Keratinocyte (primary cell): ENCODE results near the gene CRYGD. TPM values are rescaled to one million over a fixed set of nuclear protein-coding genes. Genes with fewer than 3 reads are reported as not detected.
"Not testable (repeated sequence)": the region's sequence is repeated elsewhere in the genome, so short reads cannot be mapped to it uniquely, and the experiment has no call there.

Experiments used
- DNase-seq: peaks from one replicate; pipeline ENCODE4 v3.0.0-alpha.2; 2011; ENCODE audit warnings: low read depth, missing footprints, low spot score
- FAIRE-seq: peaks from 2 replicates; lab custom pipeline; 2011; peaks lifted over from hg19 to GRCh38; lab: Jason Lieb, UNC
- H2AFZ ChIP-seq: 2 replicates; pipeline ENCODE4 v1.6.0; 2012; ENCODE audit warnings: low read length, control low read depth, inconsistent platforms; ENCODE audit not compliant: control insufficient read depth
- H3K27ac ChIP-seq: 2 replicates; pipeline ENCODE4 v1.5.1; 2011; ENCODE audit warnings: low read length; ENCODE audit not compliant: control insufficient read depth, insufficient read depth
- H3K27me3 ChIP-seq: 3 replicates; pipeline ENCODE4 v1.6.0; 2011; ENCODE audit warnings: low read length; ENCODE audit not compliant: control insufficient read depth, insufficient read depth; ENCODE audit errors: extremely low read depth
- H3K36me3 ChIP-seq, 2 experiments: 2 replicates in 1 of 2; 3 replicates in 1 of 2; pipeline ENCODE4 v1.5.1; 2011; ENCODE audit warnings: low read length in 2 of 2, mild to moderate bottlenecking in 1 of 2; ENCODE audit not compliant: control insufficient read depth in 2 of 2, insufficient read depth in 2 of 2; ENCODE audit errors: extremely low read depth in 1 of 2
- H3K4me1 ChIP-seq: 3 replicates; pipeline ENCODE4 v1.5.1; 2011; ENCODE audit warnings: low read length; ENCODE audit not compliant: control insufficient read depth, insufficient read depth; ENCODE audit errors: extremely low read depth
- H3K4me2 ChIP-seq: 3 replicates; pipeline ENCODE4 v1.6.0; 2011; ENCODE audit warnings: low read depth, low read length; ENCODE audit not compliant: control insufficient read depth, insufficient read depth; ENCODE audit errors: extremely low read depth
- H3K4me3 ChIP-seq, 3 experiments: fragments of 200-600 bp in 1 of 3; sonication (generic) in 1 of 3; 2 replicates in 2 of 3; 3 replicates in 1 of 3; pipeline ENCODE4 v1.5.1; 2011 to 2016; ENCODE audit warnings: low read length in 3 of 3, mild to moderate bottlenecking in 3 of 3, control low read depth in 2 of 3, inconsistent platforms in 1 of 3, low read depth in 1 of 3, mixed read lengths in 1 of 3, mixed run types in 1 of 3, moderate library complexity in 1 of 3; ENCODE audit not compliant: control insufficient read depth in 2 of 3, insufficient read depth in 2 of 3; ENCODE audit errors: extremely low read depth in 1 of 3
- H3K79me2 ChIP-seq: 2 replicates; pipeline ENCODE4 v1.6.0; 2012; ENCODE audit warnings: low read length; ENCODE audit not compliant: control insufficient read depth, insufficient read depth
- H3K9ac ChIP-seq: 3 replicates; pipeline ENCODE4 v1.6.0; 2011; ENCODE audit warnings: low read length; ENCODE audit not compliant: control insufficient read depth, insufficient read depth; ENCODE audit errors: extremely low read depth
- H3K9me1 ChIP-seq: 3 replicates; pipeline ENCODE4 v1.6.0; 2011; ENCODE audit warnings: low read length; ENCODE audit not compliant: control insufficient read depth, insufficient read depth; ENCODE audit errors: extremely low read depth
- H3K9me3 ChIP-seq: 2 replicates; pipeline ENCODE4 v1.5.1; 2012; ENCODE audit warnings: low read depth, low read length; ENCODE audit not compliant: control insufficient read depth
- H4K20me1 ChIP-seq: 3 replicates; pipeline ENCODE4 v1.6.0; 2011; ENCODE audit warnings: low read length; ENCODE audit not compliant: control insufficient read depth, insufficient read depth; ENCODE audit errors: extremely low read depth
- CTCF ChIP-seq, 3 experiments: IDR thresholded peaks in 1 of 3; conservative IDR thresholded peaks in 1 of 3; optimal IDR thresholded peaks in 1 of 3; 2 replicates in 2 of 3; 3 replicates in 1 of 3; pipeline versions ENCODE3 to v1.5.1; 2011; ENCODE audit warnings: low read length in 3 of 3, mild to moderate bottlenecking in 3 of 3, moderate library complexity in 2 of 3, control low read depth in 1 of 3, inconsistent platforms in 1 of 3; ENCODE audit not compliant: insufficient read depth in 2 of 3; ENCODE audit errors: extremely low read depth in 1 of 3
- EZH2 ChIP-seq: IDR thresholded peaks from one replicate; pipeline ENCODE4 v1.6.1; 2012; ENCODE audit warnings: inconsistent platforms, mild to moderate bottlenecking, low read length, moderate library complexity
- dilution Hi-C: fragments of 300-500 bp; cut with MboI; formaldehyde crosslinking; loops from one replicate; pipeline ENCODE4 v1.7.0; 2020; ENCODE audit warnings: low sequenced_read_pairs; ENCODE audit not compliant: extremely low pct_ligation_motif_present
- polyA minus RNA-seq, 3 experiments: library from RNA; depleted of rRNA, polyadenylated mRNA; stranded (reverse); fragments of >200 nt; gene quantifications; 1 replicate in 1 of 3; 2 replicates in 1 of 3; 3 replicates in 1 of 3; pipeline ENCODE4 v1.2.3, GENCODE V29; 2011
- polyA plus RNA-seq, 5 experiments: library from polyadenylated mRNA; depleted of rRNA in 3 of 5; stranded (reverse) in 3 of 5; stranded (forward) in 1 of 5; unstranded in 1 of 5; fragments of >200 nt; gene quantifications; 1 replicate in 1 of 5; 2 replicates in 3 of 5; 3 replicates in 1 of 5; pipeline versions ENCODE4 v1.2.1 to v1.2.3, GENCODE V29; 2011 to 2012; ENCODE audit warnings: missing spikeins in 2 of 5, low read depth in 1 of 5, low replicate concordance in 1 of 5

Gene CRYGD
- not detected in 3 replicates for polyA plus RNA-seq
- not detected for polyA plus RNA-seq (2011; ENCODE audit: low read depth)
- not detected in 2 replicates for polyA plus RNA-seq (2011; cell fraction: cytosol; rRNA removed)
- polyA plus RNA-seq (2011; cell fraction: nucleus; rRNA removed) = not detected in 2 replicates
- not detected in 2 replicates for polyA plus RNA-seq (2012; ENCODE audit: low replicate concordance)
- not detected in 3 replicates for polyA minus RNA-seq
- not detected for polyA minus RNA-seq (2011; cell fraction: cytosol; rRNA and poly(A)+ RNA removed)
- not detected in 2 replicates for polyA minus RNA-seq (2011; cell fraction: nucleus; rRNA and poly(A)+ RNA removed)

GRCh38 chr2:208124013-208124715 lies at the start of gene CRYGD:
TSS of gene CRYGD (minus strand) at chr2:208124524. CDS start at chr2:208124473, 51 bp downstream.
- not testable (repeated sequence) for H3K36me3 ChIP-seq

GRCh38 chr2:208172125-208172524 lies 47.8 kb upstream of the CRYGD start:
- H3K36me3 ChIP-seq = no peaks in the 10 kb centered on the region
- H3K9me3 ChIP-seq = no peaks in the 10 kb centered on the region
- FAIRE-seq (no peak), DNase-seq (no peak)
- H4K20me1 ChIP-seq = no peaks in the 10 kb centered on the region
- H3K79me2 ChIP-seq = no peaks in the 10 kb centered on the region
- no peak overlapping the region for H3K4me2 ChIP-seq
- H3K9me1 ChIP-seq = no peaks in the 10 kb centered on the region
- no peaks in the 10 kb centered on the region for H3K4me1 ChIP-seq
- no peak overlapping the region for H3K27ac ChIP-seq
- no peak overlapping the region for H3K9ac ChIP-seq
- no peak overlapping the region for H2AFZ ChIP-seq
- dilution Hi-C loops = no loop called here
- TF ChIP-seq EZH2 = no peak
- TF ChIP-seq CTCF (optimal IDR thresholded peaks at IDR 0.05 in 1 of 3, IDR thresholded peaks at IDR 0.05 in 1 of 3, conservative IDR thresholded peaks at IDR 0.05 in 1 of 3; ENCODE audit: extremely low read depth in 1 of 3, insufficient read depth in 2 of 3, low read length in 3 of 3) = no peak
- no peaks in the 10 kb centered on the region for H3K27me3 ChIP-seq
- H3K4me3 ChIP-seq = no peak overlapping the region

More at GRCh38 chr2:208124013-208124715, at the start of gene CRYGD:
- H3K9me1 ChIP-seq, H3K27ac ChIP-seq, H3K4me1 ChIP-seq, DNase-seq, H2AFZ ChIP-seq, FAIRE-seq, H3K79me2 ChIP-seq, dilution Hi-C loops, H3K9ac ChIP-seq, H3K4me3 ChIP-seq, H4K20me1 ChIP-seq, H3K9me3 ChIP-seq: not testable (repeated sequence)
- Histone ChIP-seq H3K27me3 (peaks cover 12% of the 10 kb centered on the region), H3K4me2 (peak within 1 kb of the TSS; percentile 41)
